Measurements from ENCODE around the gene MRPL50. TPM values are rescaled to one million over a fixed set of nuclear protein-coding genes. Genes with fewer than 3 reads are reported as not detected.

MRPL50 gene
- total and polyA plus RNA-seq, 9 of the 15 experiments (the other 6 are each of a cell fraction or from before 2014, with no cell fraction given) = 17.5 to 107 (median 37.4) TPM

DNA sequence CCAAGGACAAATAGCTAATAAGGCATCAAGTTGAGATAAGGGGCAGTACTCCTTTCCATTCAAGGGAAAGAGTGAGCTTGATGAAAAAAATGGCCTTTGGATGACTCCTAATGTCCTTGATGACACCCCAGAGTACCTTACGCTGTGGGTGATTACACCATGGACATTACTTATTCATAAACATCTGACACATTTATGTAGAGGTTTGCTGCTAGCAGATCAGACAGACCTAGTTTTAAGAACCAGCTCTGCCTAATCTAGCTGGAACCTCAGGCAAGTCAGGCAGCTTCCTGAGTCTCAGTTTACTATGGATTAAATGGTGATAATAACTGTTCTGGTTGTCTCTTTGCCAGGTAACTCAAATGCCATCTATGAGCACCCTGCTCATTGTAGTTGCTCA lies 34.3 kb upstream of the MRPL50 start:
- H3K9me3 ChIP-seq (replicated peaks; ENCODE audit: control insufficient read depth, insufficient read depth, low read depth, low read length) = no peaks in the 10 kb centered on the region
- H3K9ac ChIP-seq (ENCODE audit: insufficient read depth in 1 of 2, low read depth in 2 of 2, low read length in 2 of 2) = no peak overlapping the region
- peaks cover 7 to 16% of the 10 kb centered on the region in 2 experiments; a peak in 4 of 5 replicates for H3K27me3 ChIP-seq (ENCODE audit: control insufficient read depth in 2 of 2, insufficient read depth in 2 of 2, low read length in 2 of 2)
- in situ Hi-C loops (cut with MboI) = no loop called here
- CTCF ChIA-PET (ENCODE audit: low intra/inter-chr PET ratio) = no interaction called here
- WGBS (ENCODE audit: insufficient coverage, low coverage, missing lambda C conversion rate) = 4% methylated on average over 1 of the region's 1 CpG
- DNase-seq (ENCODE audit: extremely low read depth in 1 of 4, low spot score in 3 of 4) = no peak
- no peak overlapping the region for H3K4me3 ChIP-seq
- no peak overlapping the region for H3K27ac ChIP-seq (ENCODE audit: extremely low read depth, low read depth, low read length)
- FAIRE-seq = no peak
- POLR2A ChIA-PET = no interaction called here
- no peaks in the 10 kb centered on the region for H3K79me2 ChIP-seq (ENCODE audit: control insufficient read depth, insufficient read depth, low read length)
- no TSS peak for BruUV-seq (replicated peaks)
- ATAC-seq = no peak
- H2AFZ ChIP-seq (ENCODE audit: low read depth, low read length) = no peak overlapping the region
- TF ChIP-seq RBM22 (IDR thresholded peaks at IDR 0.05; ENCODE audit: low read depth, low read length, poor library complexity, severe bottlenecking) = no peak
- TF ChIP-seq ZZZ3 (IDR thresholded peaks at IDR 0.05) = no peak
- no peak for TF ChIP-seq KHSRP (IDR thresholded peaks at IDR 0.05)
- no peak for TF ChIP-seq ETV5 (CRISPR knock-in tag; IDR thresholded peaks at IDR 0.05; ENCODE audit: low read depth)
- TF ChIP-seq, protein P1, sequence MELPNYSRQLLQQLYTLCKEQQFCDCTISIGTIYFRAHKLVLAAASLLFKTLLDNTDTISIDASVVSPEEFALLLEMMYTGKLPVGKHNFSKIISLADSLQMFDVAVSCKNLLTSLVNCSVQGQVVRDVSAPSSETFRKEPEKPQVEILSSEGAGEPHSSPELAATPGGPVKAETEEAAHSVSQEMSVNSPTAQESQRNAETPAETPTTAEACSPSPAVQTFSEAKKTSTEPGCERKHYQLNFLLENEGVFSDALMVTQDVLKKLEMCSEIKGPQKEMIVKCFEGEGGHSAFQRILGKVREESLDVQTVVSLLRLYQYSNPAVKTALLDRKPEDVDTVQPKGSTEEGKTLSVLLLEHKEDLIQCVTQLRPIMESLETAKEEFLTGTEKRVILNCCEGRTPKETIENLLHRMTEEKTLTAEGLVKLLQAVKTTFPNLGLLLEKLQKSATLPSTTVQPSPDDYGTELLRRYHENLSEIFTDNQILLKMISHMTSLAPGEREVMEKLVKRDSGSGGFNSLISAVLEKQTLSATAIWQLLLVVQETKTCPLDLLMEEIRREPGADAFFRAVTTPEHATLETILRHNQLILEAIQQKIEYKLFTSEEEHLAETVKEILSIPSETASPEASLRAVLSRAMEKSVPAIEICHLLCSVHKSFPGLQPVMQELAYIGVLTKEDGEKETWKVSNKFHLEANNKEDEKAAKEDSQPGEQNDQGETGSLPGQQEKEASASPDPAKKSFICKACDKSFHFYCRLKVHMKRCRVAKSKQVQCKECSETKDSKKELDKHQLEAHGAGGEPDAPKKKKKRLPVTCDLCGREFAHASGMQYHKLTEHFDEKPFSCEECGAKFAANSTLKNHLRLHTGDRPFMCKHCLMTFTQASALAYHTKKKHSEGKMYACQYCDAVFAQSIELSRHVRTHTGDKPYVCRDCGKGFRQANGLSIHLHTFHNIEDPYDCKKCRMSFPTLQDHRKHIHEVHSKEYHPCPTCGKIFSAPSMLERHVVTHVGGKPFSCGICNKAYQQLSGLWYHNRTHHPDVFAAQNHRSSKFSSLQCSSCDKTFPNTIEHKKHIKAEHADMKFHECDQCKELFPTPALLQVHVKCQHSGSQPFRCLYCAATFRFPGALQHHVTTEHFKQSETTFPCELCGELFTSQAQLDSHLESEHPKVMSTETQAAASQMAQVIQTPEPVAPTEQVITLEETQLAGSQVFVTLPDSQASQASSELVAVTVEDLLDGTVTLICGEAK (IDR thresholded peaks at IDR 0.05) = no peak
- TF ChIP-seq, protein P1 (CRISPR knock-in tag; IDR thresholded peaks at IDR 0.05) = no peak
- no peak for TF ChIP-seq DNMT1 (IDR thresholded peaks at IDR 0.05)
- H3K4me2 ChIP-seq (ENCODE audit: insufficient read depth, low read length) = no peak overlapping the region
- no peaks in the 10 kb centered on the region for H3K4me1 ChIP-seq (replicated peaks in 1 of 2; ENCODE audit: control insufficient read depth in 2 of 2, insufficient read depth in 2 of 2, low read length in 2 of 2)
- intact Hi-C loops (cut with micrococcal nuclease) = no loop called here
- H4K20me1 ChIP-seq (replicated peaks; ENCODE audit: control insufficient read depth, insufficient read depth, low read length) = no peaks in the 10 kb centered on the region
- H3K9me1 ChIP-seq (ENCODE audit: control insufficient read depth, insufficient read depth, low read length) = no peaks in the 10 kb centered on the region
- H3K36me3 ChIP-seq (ENCODE audit: control insufficient read depth, insufficient read depth, low read length) = no peaks in the 10 kb centered on the region

All from K562 (cell line).